ENCODE data around the gene ZSWIM1. TPM values are rescaled to one million over a fixed set of nuclear protein-coding genes. Genes with fewer than 3 reads are reported as not detected.

The ZSWIM1 gene
- total RNA-seq, 1 donor from 2014 or later: 15.1 TPM

GRCh38 chr20:45833883-45834796 is 46.9 kb upstream of the ZSWIM1 start:
- no peaks in the 10 kb centered on the region for H3K9me3 Mint-ChIP-seq
- intact Hi-C loops (cut with micrococcal nuclease): loop anchor here (5.0 kb wide), 1 partner anchor 58 kb away; the partner anchor contains the start of genes CTSA and NEURL2
- H3K27me3 Mint-ChIP-seq: no peaks in the 10 kb centered on the region
- no peak overlapping the region for H3K27ac Mint-ChIP-seq
- peaks cover 10% of the 10 kb centered on the region for H3K4me1 Mint-ChIP-seq
- no peaks in the 10 kb centered on the region for H3K36me3 Mint-ChIP-seq (ENCODE audit: low read depth)
- DNase-seq: peak; percentile 43
- TF ChIP-seq CTCF (IDR thresholded peaks at IDR 0.05): no peak
- peak overlapping the region; percentile 86 for H3K4me3 Mint-ChIP-seq
- peak; percentile 70 for ATAC-seq (ENCODE audit: low read depth)
- ChIA-PET CTCF (no interaction called here), POLR2A (interaction anchor here (1.2 kb wide), 1 partner anchor 101 kb away, joined by 4 read pairs; the partner anchor contains the start of gene PCIF1)

- Mint-ChIP-seq H3K27ac (no peak overlapping the region), H3K36me3 (ENCODE audit: low read depth) (no peaks in the 10 kb centered on the region), H3K4me1 (peaks cover 10% of the 10 kb centered on the region), H3K9me3 (no peaks in the 10 kb centered on the region), H3K27me3 (no peaks in the 10 kb centered on the region), H3K4me3 (peak overlapping the region; percentile 86)
- no peak for DNase-seq
- ATAC-seq (ENCODE audit: low read depth): no peak
- ChIA-PET POLR2A (no interaction called here), CTCF (no interaction called here)
- no peak for TF ChIP-seq CTCF (IDR thresholded peaks at IDR 0.05)
- intact Hi-C loops (cut with micrococcal nuclease): loop anchor here (5.0 kb wide), 1 partner anchor 58 kb away; the partner anchor contains the start of genes CTSA and NEURL2
Measured at GRCh38 chr20:45834797-45835161, 46.2 kb upstream of the ZSWIM1 start.

GRCh38 chr20:45835329-45835765 is 45.7 kb upstream of the ZSWIM1 start:
- Mint-ChIP-seq H3K4me3 (peak overlapping the region; percentile 5), H3K9me3 (no peaks in the 10 kb centered on the region), H3K27me3 (no peaks in the 10 kb centered on the region), H3K27ac (no peak overlapping the region), H3K36me3 (ENCODE audit: low read depth) (no peaks in the 10 kb centered on the region), H3K4me1 (peaks cover 10% of the 10 kb centered on the region)
- CTCF ChIA-PET: no interaction called here
- no peak for DNase-seq
- POLR2A ChIA-PET: no interaction called here
- no peak for TF ChIP-seq CTCF (IDR thresholded peaks at IDR 0.05)
- intact Hi-C loops (cut with micrococcal nuclease): no loop called here
- no peak for ATAC-seq (ENCODE audit: low read depth)

GRCh38 chr20:45835825-45836224 is 45.2 kb upstream of the ZSWIM1 start:
- intact Hi-C loops (cut with micrococcal nuclease): no loop called here
- Mint-ChIP-seq H3K9me3 (no peaks in the 10 kb centered on the region), H3K4me1 (peaks cover 10% of the 10 kb centered on the region), H3K27ac (no peak overlapping the region), H3K36me3 (ENCODE audit: low read depth) (no peaks in the 10 kb centered on the region), H3K27me3 (no peaks in the 10 kb centered on the region), H3K4me3 (peak overlapping the region; percentile 5)
- TF ChIP-seq CTCF (IDR thresholded peaks at IDR 0.05): no peak
- ChIA-PET POLR2A (no interaction called here), CTCF (no interaction called here)
- DNase-seq: no peak
- no peak for ATAC-seq (ENCODE audit: low read depth)

- Mint-ChIP-seq H3K9me3 (no peaks in the 10 kb centered on the region), H3K4me3 (no peak overlapping the region), H3K27me3 (no peaks in the 10 kb centered on the region), H3K27ac (no peak overlapping the region), H3K36me3 (ENCODE audit: low read depth) (no peaks in the 10 kb centered on the region), H3K4me1 (peaks cover 18% of the 10 kb centered on the region)
- intact Hi-C loops (cut with micrococcal nuclease): no loop called here
- no peak for TF ChIP-seq CTCF (IDR thresholded peaks at IDR 0.05)
- ATAC-seq (ENCODE audit: low read depth) (no peak), DNase-seq (no peak)
- ChIA-PET POLR2A (interaction anchor here (0.6 to 0.8 kb wide), 2 partner anchors 97 to 1426 kb away, joined by 3 to 4 read pairs; partner anchors contain the start of gene PCIF1), CTCF (no interaction called here)
Measured at GRCh38 chr20:45836841-45837240, 44.2 kb upstream of the ZSWIM1 start.
